ENCODE measurements around the gene TBC1D25. TPM values are rescaled to one million over a fixed set of nuclear protein-coding genes. Genes with fewer than 3 reads are reported as not detected.
A peak's percentile ranks its signal among the peaks of the same experiment; 100 is the strongest.

Gene TBC1D25, protein sequence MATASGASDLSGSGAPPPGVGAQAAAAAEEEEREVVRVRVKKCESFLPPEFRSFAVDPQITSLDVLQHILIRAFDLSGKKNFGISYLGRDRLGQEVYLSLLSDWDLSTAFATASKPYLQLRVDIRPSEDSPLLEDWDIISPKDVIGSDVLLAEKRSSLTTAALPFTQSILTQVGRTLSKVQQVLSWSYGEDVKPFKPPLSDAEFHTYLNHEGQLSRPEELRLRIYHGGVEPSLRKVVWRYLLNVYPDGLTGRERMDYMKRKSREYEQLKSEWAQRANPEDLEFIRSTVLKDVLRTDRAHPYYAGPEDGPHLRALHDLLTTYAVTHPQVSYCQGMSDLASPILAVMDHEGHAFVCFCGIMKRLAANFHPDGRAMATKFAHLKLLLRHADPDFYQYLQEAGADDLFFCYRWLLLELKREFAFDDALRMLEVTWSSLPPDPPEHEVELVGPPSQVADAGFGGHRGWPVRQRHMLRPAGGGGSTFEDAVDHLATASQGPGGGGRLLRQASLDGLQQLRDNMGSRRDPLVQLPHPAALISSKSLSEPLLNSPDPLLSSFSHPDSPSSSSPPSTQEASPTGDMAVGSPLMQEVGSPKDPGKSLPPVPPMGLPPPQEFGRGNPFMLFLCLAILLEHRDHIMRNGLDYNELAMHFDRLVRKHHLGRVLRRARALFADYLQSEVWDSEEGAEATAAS
- total RNA-seq, result 1 to 10 TPM; 3.2 to 3.5 TPM
- 1 to 10 TPM; 2.6 to 5.8 TPM for polyA plus RNA-seq

DNA sequence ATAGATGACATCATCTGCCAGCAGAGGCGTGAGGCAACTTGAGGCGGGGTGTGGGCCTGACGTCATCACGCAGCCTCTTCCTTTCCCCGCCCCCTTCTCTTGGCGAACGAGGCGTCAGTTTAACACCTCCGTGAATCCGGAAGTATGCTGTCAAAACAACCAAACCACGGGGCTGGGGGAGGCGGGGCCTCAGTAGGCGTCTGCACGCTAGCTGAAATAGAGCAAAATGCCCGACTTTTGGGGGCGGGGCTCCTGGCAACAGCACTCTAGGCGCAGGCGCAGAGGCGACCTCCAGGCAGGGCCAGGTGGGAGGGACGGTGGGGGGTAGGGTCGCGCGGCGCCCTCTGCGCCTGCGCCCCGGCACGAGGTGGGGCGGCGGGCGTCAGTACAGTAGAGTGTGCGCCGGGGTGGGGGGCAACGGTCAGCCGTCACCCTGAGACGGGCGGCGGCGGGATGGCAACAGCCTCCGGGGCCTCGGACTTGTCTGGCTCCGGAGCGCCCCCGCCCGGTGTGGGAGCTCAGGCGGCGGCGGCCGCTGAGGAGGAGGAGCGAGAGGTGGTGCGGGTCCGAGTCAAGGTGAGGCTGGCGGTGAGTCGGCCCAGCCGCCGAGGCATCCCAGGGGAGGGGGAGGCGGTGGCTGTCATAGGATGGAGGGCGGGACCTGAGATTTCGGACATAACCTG lies at the start of gene TBC1D25:
Gene TBC1D25, plus strand, starts transcription at position 370 of the 683 bp plus-strand sequence. Its CDS starts 84 bp downstream, at position 454.
- H3K36me3 ChIP-seq (ENCODE audit: control insufficient read depth in 4 of 4, insufficient read depth in 3 of 4, low read depth in 1 of 4, low read length in 3 of 4), result peaks cover 0 to 3% (median under 1%) of the 10 kb centered on the region in 4 donors
- peak within 1 kb of the TSS; percentile 85 to 87 for H3K27ac ChIP-seq (ENCODE audit: low read depth in 1 of 2, low read length in 2 of 2)
- no peaks in the 10 kb centered on the region for H3K9me3 ChIP-seq (ENCODE audit: control insufficient read depth in 4 of 4, low read length in 3 of 4)
- peak within 1 kb of the TSS; percentile 68 to 81 (median 74) for H3K4me3 ChIP-seq (ENCODE audit: low read depth in 1 of 3, low read length in 3 of 3)
- DNase-seq (ENCODE audit: low spot score), result peak; percentile 93
- H3K9ac ChIP-seq (ENCODE audit: low read depth in 1 of 2, low read length in 2 of 2), result peak within 1 kb of the TSS; percentile 47 to 71
- TF ChIP-seq JUND (IDR thresholded peaks at IDR 0.05) (peak in 1 of 2 donors; percentile 90), FOXA2 (IDR thresholded peaks at IDR 0.05) (no peak), SP1 (IDR thresholded peaks at IDR 0.05) (peak; percentile 62), FOXA1 (IDR thresholded peaks at IDR 0.05) (no peak), HNF4G (IDR thresholded peaks at IDR 0.05) (no peak), YY1 (IDR thresholded peaks at IDR 0.05) (peak; percentile 89), RAD21 (IDR thresholded peaks at IDR 0.05) (peak in 1 of 2 donors; percentile 8), GABPA (IDR thresholded peaks at IDR 0.05 in 1 of 2, conservative IDR thresholded peaks at IDR 0.05 in 1 of 2) (peak; percentile 29 to 81)
- TF ChIP-seq, protein P1, sequence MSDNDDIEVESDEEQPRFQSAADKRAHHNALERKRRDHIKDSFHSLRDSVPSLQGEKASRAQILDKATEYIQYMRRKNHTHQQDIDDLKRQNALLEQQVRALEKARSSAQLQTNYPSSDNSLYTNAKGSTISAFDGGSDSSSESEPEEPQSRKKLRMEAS (IDR thresholded peaks at IDR 0.05), result peak; percentile 34
- TF ChIP-seq, protein P2, sequence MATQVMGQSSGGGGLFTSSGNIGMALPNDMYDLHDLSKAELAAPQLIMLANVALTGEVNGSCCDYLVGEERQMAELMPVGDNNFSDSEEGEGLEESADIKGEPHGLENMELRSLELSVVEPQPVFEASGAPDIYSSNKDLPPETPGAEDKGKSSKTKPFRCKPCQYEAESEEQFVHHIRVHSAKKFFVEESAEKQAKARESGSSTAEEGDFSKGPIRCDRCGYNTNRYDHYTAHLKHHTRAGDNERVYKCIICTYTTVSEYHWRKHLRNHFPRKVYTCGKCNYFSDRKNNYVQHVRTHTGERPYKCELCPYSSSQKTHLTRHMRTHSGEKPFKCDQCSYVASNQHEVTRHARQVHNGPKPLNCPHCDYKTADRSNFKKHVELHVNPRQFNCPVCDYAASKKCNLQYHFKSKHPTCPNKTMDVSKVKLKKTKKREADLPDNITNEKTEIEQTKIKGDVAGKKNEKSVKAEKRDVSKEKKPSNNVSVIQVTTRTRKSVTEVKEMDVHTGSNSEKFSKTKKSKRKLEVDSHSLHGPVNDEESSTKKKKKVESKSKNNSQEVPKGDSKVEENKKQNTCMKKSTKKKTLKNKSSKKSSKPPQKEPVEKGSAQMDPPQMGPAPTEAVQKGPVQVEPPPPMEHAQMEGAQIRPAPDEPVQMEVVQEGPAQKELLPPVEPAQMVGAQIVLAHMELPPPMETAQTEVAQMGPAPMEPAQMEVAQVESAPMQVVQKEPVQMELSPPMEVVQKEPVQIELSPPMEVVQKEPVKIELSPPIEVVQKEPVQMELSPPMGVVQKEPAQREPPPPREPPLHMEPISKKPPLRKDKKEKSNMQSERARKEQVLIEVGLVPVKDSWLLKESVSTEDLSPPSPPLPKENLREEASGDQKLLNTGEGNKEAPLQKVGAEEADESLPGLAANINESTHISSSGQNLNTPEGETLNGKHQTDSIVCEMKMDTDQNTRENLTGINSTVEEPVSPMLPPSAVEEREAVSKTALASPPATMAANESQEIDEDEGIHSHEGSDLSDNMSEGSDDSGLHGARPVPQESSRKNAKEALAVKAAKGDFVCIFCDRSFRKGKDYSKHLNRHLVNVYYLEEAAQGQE (IDR thresholded peaks at IDR 0.05), result peak; percentile 30
- TF ChIP-seq, protein P3, sequence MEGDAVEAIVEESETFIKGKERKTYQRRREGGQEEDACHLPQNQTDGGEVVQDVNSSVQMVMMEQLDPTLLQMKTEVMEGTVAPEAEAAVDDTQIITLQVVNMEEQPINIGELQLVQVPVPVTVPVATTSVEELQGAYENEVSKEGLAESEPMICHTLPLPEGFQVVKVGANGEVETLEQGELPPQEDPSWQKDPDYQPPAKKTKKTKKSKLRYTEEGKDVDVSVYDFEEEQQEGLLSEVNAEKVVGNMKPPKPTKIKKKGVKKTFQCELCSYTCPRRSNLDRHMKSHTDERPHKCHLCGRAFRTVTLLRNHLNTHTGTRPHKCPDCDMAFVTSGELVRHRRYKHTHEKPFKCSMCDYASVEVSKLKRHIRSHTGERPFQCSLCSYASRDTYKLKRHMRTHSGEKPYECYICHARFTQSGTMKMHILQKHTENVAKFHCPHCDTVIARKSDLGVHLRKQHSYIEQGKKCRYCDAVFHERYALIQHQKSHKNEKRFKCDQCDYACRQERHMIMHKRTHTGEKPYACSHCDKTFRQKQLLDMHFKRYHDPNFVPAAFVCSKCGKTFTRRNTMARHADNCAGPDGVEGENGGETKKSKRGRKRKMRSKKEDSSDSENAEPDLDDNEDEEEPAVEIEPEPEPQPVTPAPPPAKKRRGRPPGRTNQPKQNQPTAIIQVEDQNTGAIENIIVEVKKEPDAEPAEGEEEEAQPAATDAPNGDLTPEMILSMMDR (IDR thresholded peaks at IDR 0.05; ENCODE audit: low read depth, low read length, missing input control), result peak; percentile 13
- TF ChIP-seq, protein P4, sequence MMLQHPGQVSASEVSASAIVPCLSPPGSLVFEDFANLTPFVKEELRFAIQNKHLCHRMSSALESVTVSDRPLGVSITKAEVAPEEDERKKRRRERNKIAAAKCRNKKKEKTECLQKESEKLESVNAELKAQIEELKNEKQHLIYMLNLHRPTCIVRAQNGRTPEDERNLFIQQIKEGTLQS (IDR thresholded peaks at IDR 0.05), result peak; percentile 78
- H3K4me1 ChIP-seq (ENCODE audit: control insufficient read depth in 4 of 4, insufficient read depth in 4 of 4, low read length in 3 of 4), result peaks cover 1 to 10% (median 5%) of the 10 kb centered on the region in 4 donors
- WGBS, result under 1% methylated on average over 59 of the region's 59 CpGs
- no peaks in the 10 kb centered on the region for H3K27me3 ChIP-seq (ENCODE audit: control insufficient read depth in 4 of 4, insufficient read depth in 4 of 4, low read length in 3 of 4)

DNA sequence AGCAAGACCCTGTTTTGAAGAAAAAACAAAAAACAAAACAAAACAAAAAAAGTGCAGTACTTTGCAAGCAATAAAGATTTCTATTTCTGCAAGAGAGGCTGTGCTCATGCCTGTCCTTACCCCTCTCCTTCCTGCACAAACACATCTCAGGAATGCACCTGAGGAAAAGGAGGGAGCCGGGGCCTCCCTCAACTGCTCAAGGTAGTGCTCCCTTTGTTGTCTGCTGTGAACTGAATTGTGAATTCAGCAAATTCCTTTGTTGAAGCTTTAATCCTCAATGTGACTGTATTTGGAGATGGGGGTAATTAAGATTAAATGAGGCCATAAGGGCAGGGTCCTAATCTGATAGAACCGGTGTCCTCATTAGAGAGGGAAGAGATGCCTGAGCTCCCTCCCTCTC lies 49.6 kb upstream of the TBC1D25 start:
- H3K4me1 ChIP-seq (ENCODE audit: control insufficient read depth in 4 of 4, insufficient read depth in 4 of 4, low read length in 3 of 4), result no peaks in the 10 kb centered on the region
- no peaks in the 10 kb centered on the region for H3K9me3 ChIP-seq (ENCODE audit: control insufficient read depth in 4 of 4, low read length in 3 of 4)
- 73% methylated on average over 2 of the region's 2 CpGs for WGBS
- H3K4me3 ChIP-seq (ENCODE audit: low read depth in 1 of 3, low read length in 3 of 3), result no peak overlapping the region
- H3K9ac ChIP-seq (ENCODE audit: low read depth in 1 of 2, low read length in 2 of 2), result no peak overlapping the region
- H3K27me3 ChIP-seq (ENCODE audit: control insufficient read depth in 4 of 4, insufficient read depth in 4 of 4, low read length in 3 of 4), result peaks cover 0 to 2% (median 0%) of the 10 kb centered on the region in 4 donors
- H3K27ac ChIP-seq (ENCODE audit: low read depth in 1 of 2, low read length in 2 of 2), result no peak overlapping the region
- no peak for DNase-seq (ENCODE audit: low spot score)
- peaks cover 0 to 2% (median 0%) of the 10 kb centered on the region in 4 donors for H3K36me3 ChIP-seq (ENCODE audit: control insufficient read depth in 4 of 4, insufficient read depth in 3 of 4, low read depth in 1 of 4, low read length in 3 of 4)
- no peak for TF ChIP-seq FOXA2 (IDR thresholded peaks at IDR 0.05)
- TF ChIP-seq, protein P3 (IDR thresholded peaks at IDR 0.05; ENCODE audit: low read depth, low read length, missing input control), result no peak
- TF ChIP-seq SP1 (IDR thresholded peaks at IDR 0.05), result no peak
- no peak for TF ChIP-seq RAD21 (IDR thresholded peaks at IDR 0.05)
- TF ChIP-seq, protein P5, sequence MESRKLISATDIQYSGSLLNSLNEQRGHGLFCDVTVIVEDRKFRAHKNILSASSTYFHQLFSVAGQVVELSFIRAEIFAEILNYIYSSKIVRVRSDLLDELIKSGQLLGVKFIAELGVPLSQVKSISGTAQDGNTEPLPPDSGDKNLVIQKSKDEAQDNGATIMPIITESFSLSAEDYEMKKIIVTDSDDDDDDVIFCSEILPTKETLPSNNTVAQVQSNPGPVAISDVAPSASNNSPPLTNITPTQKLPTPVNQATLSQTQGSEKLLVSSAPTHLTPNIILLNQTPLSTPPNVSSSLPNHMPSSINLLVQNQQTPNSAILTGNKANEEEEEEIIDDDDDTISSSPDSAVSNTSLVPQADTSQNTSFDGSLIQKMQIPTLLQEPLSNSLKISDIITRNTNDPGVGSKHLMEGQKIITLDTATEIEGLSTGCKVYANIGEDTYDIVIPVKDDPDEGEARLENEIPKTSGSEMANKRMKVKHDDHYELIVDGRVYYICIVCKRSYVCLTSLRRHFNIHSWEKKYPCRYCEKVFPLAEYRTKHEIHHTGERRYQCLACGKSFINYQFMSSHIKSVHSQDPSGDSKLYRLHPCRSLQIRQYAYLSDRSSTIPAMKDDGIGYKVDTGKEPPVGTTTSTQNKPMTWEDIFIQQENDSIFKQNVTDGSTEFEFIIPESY (IDR thresholded peaks at IDR 0.05), result no peak

All from liver (tissue), 9 donors.